GM04504 (cell line): ENCODE measurements around the gene RBFOX2.
"Not testable (repeated sequence)": the region's sequence is repeated elsewhere in the genome, so short reads cannot be mapped to it uniquely, and the experiment has no call there.

Source experiments
- DNase-seq: peaks from one replicate; pipeline ENCODE4 v3.0.0-alpha.2; 2012; ENCODE audit warnings: low read depth

The RBFOX2 gene

GRCh38 chr22:36008131-36008530 is 20.5 kb downstream of the RBFOX2 start:
- no peak for DNase-seq

DNA sequence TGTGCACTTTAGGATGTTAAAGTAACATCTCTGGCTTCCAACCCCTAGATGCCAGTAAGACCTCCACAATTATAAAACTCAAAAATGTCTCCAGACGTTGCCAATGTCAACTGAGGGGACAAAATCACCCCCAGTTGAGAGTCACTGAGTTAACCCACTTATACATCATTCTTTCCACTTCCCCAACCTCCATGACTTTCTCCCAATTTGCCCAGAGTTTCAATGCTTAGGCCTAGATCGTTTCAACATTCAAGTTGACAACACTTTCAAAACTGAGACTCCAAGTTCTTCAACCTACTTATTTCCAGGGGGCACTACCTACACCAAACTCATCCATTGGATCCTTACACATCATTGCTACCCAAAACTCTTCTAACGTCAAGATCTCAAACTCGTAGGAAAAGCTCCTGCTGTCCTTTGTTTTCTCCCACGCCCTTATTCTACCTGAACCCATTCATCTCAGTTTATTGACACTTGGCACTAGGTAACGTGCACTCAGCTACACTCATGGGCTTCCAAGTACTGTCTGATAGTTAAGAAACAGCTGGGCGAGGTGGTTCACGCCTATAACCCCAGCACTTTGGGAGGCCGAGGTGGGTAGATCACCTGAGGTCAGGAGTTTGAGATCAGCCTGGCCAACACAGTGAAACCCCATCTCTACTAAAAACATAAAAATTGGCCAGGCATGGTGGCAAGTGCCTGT is 24.5 kb downstream of the RBFOX2 start:
- no peak for DNase-seq

DNA sequence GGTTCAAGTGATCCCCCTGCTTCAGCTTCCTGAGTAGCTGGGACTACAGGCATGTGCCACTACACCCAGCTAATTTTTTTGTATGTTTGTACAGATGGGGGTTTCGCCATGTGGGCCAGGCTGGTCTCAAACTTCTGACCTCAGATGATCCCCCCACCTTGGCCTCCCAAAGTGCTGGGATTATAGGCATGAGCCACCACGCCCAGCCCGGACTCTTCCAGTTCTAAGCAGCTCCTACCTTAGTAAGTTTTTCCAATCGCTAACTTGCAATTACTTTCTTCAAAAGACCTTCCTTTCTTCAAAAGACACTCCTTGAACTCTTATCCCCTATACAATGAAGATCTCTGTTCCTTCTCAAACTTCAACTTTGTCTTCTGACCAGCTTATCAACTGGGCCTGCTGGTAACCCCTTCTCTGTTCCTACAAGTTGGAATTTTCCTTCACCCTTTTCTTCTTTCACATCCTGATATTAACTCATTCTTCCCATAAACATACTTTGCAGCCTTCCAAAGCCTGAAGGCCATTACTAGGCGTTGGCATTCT is 25.8 kb downstream of the RBFOX2 start:
- DNase-seq: no peak

DNA sequence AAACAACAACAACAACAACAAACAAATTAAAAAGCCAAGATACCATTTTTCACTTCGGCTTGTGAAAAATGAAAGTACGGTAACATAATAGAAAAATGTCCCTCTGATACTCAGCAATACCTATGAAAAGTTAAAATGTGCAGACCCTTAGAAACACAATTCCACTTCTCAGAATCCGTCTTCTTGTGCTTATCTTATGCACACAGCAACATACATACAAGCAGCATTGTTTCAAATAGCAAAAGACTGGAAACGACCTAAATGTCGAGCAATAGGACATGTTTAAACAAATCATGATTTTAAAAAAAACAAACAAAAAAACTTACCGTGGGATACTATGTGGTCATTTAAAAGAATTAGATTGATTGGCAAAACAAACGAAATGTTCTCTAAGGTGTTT is 26.5 kb downstream of the RBFOX2 start:
- DNase-seq: no peak

DNA sequence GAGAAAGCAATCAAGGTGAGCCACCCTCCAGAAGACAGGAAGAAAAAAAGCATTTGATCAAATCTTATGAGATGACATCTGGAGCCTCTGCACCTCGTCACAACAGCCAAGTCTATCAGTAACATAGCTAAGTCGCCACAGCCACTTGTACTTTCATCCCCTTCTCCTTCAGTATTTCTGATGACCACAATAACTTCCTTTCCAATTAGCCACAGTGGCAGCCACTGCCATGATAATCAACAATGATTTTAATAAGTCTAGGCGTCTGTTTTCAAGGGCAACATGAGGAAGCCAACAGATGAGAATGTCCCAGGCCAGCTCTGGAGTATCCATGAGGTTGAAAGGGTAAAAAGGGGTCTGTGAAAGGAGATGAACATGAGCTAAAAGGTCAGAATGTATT is 29.9 kb downstream of the RBFOX2 start:
- no peak for DNase-seq

GRCh38 chr22:35997438-35997837 is 31.2 kb downstream of the RBFOX2 start:
- DNase-seq: no peak

GRCh38 chr22:35996596-35996995 is 32.0 kb downstream of the RBFOX2 start:
- DNase-seq: no peak

DNA sequence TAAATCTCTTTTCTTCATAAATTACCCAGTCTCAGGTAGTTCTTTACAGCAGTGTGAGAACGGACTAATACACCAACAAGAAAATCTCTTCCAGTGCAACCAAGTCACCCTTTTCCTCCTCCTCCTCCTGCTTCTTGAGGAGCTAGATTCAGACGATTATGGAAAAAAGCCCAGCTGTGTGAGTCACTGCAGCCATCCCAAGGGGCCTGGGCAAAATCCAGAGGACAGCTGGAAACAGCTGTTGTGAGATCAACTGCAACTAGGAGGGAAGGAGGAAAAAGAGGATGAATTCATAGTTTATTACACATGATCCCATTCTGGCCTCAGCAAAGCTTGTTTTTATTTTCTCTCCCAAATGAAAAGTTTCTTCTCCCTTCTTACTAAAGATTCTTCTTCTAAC is 32.9 kb downstream of the RBFOX2 start:
- peak; percentile 96 for DNase-seq

- DNase-seq: no peak
Observed at GRCh38 chr22:35995348-35995747, 33.3 kb downstream of the RBFOX2 start.

GRCh38 chr22:35993727-35994126 is 34.9 kb downstream of the RBFOX2 start:
- not testable (repeated sequence) for DNase-seq

- no peak for DNase-seq
Observed at GRCh38 chr22:35993048-35993714, 35.4 kb downstream of the RBFOX2 start.

DNA sequence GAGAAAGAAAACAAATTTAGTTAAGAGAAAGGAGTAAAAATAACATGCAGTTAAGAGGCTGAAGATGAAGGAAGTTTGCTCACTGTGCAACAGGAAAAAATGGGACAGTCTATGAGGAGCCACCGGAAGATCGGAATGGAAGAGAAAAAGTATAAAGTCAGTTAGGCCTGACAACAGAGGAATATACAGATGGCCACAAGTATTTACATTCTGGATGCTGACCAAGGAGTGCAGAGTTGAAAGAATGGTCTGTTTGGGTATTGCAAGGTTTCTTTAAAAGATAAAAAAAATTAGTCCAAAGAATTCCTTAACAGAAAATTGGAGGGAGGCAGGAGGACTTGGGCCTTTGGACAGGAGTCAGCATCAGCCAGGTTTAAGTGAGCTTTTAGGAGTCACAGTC is 37.5 kb downstream of the RBFOX2 start:
- DNase-seq: no peak

- DNase-seq: no peak
Observed at GRCh38 chr22:35988030-35988429, 40.6 kb downstream of the RBFOX2 start.

- no peak for DNase-seq
Observed at GRCh38 chr22:35987487-35987886, 41.1 kb downstream of the RBFOX2 start.

- DNase-seq: no peak
Observed at GRCh38 chr22:35986088-35986487, 42.5 kb downstream of the RBFOX2 start.

DNA sequence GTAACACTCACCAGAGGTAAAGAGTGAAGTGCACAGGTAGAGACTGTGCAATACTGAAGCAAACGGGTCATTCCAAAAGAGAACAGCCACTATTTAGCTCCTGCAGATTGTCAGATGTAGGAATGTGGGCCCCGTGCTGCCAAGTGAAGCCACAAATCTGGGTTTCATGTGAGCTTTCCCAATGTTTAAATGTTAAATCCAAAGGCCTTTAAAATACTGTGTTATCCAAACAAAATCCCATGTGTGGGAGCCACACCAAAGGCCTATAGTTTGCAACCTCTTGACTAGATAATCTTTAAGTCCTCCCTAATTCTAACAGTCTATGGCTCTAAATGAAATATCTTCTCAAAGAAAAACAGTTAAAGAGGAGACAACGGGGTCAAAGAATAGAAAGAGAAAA is 43.3 kb downstream of the RBFOX2 start:
- no peak for DNase-seq

- DNase-seq: no peak
Observed at GRCh38 chr22:35984183-35985175, 44.1 kb downstream of the RBFOX2 start.

- DNase-seq: no peak
Observed at GRCh38 chr22:35981900-35982299, 46.7 kb downstream of the RBFOX2 start.

DNA sequence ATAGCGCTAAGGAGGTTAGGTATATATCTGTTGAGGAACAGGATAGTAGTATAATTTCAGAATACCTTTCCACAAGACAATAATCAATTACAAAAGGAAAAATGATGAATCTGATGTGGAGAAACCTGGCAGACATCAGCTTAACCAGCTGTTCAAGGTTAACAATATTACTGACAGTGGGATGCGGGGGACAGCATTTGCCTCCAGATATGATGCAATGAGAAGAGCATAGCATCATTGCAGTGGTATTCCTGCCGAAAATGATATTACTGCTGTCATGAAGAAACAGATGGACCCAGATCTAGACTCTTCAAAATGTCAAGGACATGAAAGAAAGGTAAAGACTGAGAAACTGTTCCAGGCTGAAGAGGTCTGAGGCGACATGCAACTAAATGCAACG is 49.7 kb downstream of the RBFOX2 start:
- no peak for DNase-seq

- DNase-seq: no peak
Observed at GRCh38 chr22:35978201-35978600, 50.4 kb downstream of the RBFOX2 start.

- DNase-seq: no peak
Observed at GRCh38 chr22:35977136-35977535, 51.5 kb downstream of the RBFOX2 start.

DNA sequence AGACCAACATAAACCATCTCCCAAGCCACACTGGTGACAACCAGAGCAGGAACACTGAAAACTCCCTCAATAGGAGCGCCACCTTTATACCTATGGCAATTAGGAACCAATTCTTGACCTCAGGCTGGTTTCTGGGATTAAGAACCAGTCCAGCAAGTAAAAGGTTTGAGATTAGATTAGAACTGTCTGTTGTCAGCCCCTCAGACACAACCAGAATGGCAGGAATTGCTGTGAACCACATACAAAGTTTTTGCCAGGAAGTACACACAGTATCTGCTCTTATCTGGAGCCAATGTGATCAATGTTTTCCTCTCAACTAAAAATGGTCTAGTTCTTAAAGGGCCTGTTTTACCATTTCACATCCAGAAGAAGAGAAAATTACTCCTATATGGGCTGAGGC is 55.2 kb downstream of the RBFOX2 start:
- DNase-seq: no peak
